DMS79 treated with DMSO at 0.1 percent for 48 hours (cell line): Measurements from ENCODE around the gene MIF4GD.
"Not testable (repeated sequence)": the region's sequence is repeated elsewhere in the genome, so short reads cannot be mapped to it uniquely, and the experiment has no call there.

ENCODE experiments used
- DNase-seq: peaks from one replicate; lab custom pipeline; 2025; lab: John Stamatoyannopoulos, UW

The MIF4GD gene, protein sequence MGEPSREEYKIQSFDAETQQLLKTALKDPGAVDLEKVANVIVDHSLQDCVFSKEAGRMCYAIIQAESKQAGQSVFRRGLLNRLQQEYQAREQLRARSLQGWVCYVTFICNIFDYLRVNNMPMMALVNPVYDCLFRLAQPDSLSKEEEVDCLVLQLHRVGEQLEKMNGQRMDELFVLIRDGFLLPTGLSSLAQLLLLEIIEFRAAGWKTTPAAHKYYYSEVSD

DNA sequence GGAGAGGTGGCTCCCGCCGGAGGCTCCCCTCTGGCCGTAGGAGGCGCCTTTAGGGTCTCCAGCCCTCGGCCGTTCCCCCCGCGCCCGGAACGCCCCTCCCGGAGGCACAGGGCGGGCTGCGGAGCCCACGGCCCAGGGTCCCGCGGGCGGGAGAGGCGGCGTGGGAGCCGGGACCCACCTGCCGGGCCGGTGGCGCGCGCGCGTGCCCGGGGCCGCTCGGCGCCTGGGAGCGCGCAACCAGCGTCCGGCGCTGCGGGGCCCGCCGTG lies at the start of gene MIF4GD:
TSS of gene MIF4GD (minus strand) at position 266 of the 267 bp plus-strand sequence. CDS start 1,036 bp downstream, outside the sequence.
- no peak for DNase-seq

GRCh38 chr17:75319904-75320691 lies 49.1 kb upstream of the MIF4GD start:
- DNase-seq, result no peak

DNA sequence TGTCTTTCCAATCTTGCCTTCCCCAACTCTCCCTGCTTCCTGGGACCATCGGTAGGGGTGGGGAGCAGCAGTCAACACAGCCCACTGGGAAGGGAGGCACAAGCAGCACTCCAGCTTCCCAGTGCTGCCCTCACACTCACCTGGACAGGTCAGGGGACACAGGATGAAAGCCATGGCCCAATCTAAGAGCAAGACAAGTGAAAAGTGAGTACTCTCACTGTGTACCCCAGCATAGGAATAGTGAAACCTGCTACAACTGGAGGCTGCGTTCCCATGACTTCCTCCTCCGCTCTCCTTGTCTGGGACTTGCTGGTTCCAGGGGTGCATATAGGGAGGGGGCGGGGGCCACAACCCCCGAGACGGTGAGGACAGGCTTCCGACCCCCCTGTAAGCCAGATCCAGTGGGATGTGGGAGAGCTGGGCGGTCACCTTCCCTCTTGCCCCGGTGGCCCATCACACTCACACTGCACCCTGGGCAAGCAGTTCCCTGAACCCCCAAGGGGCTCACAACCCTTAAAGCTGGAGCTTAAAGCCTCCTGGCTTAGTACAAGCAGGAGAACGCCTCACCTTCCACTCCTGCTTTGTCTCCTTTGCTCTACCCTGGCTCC lies 47.7 kb upstream of the MIF4GD start:
- DNase-seq, result no peak

- DNase-seq, result no peak
Observed at GRCh38 chr17:75318211-75318610, 47.2 kb upstream of the MIF4GD start.

- DNase-seq, result no peak
Observed at GRCh38 chr17:75317671-75318070, 46.6 kb upstream of the MIF4GD start.

- no peak for DNase-seq
Observed at GRCh38 chr17:75316253-75316652, 45.2 kb upstream of the MIF4GD start.

DNA sequence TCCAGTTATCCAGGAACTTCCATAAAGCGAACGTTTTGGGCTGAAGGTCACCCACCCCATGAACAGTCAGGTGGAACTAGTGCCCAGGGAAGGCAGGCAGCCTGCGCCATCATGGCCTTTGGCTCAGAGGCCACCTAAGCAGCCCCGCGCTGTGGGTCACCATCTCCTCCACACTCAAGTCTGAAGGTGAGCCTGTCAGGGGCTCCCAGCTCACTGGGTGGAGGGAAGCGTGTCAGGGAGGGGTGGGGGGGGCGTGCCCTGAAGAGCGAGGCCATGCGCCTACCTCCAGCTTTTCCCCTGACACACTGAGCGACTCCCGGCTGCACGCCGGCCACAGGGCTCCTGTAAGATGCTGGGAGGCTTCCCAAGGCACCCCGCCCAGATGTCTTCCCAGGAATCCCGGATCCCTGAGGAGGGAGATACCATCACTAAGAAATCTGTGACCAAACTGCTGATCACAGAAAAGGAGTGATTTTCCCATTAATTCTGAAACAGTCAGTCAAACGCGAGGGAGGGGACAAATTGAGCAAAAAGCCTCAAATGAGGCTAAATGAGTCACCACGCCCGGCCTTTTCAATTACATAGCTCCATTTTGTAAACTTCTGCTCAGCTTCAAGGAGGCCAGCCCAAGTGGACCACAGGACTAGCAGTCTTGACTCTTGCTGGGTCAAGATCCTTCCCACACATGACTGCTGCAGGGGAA lies 44.7 kb upstream of the MIF4GD start:
- no peak for DNase-seq

DNA sequence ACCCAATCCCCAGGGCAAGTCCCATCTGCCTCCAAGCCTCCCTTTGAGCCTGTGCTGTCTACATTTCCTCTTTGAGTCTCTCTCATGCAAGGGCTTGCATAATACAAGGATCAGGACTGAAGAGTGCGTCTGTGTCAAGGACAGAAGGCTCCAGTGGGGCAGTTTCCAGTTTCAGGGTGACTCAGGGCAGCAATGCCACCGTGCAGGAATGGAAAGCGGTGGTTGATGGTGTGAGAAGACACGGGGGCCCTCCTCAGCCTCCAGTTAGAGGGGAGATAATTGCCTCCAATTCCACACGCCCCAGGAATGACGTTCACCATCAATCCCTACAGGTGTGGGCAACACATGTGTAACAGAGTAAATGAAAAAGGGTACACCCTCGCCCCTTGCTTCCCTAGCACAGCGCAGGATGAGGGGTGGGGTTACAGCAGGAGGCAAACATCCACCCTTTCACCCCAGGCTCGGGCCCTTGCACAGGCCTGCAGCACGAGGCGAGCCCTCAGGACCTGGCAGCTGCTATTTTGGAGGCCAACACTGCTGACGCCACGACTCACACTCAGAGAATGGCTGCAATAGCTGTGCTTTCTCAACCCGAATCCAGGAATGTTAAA lies 43.0 kb upstream of the MIF4GD start:
- no peak for DNase-seq

DNA sequence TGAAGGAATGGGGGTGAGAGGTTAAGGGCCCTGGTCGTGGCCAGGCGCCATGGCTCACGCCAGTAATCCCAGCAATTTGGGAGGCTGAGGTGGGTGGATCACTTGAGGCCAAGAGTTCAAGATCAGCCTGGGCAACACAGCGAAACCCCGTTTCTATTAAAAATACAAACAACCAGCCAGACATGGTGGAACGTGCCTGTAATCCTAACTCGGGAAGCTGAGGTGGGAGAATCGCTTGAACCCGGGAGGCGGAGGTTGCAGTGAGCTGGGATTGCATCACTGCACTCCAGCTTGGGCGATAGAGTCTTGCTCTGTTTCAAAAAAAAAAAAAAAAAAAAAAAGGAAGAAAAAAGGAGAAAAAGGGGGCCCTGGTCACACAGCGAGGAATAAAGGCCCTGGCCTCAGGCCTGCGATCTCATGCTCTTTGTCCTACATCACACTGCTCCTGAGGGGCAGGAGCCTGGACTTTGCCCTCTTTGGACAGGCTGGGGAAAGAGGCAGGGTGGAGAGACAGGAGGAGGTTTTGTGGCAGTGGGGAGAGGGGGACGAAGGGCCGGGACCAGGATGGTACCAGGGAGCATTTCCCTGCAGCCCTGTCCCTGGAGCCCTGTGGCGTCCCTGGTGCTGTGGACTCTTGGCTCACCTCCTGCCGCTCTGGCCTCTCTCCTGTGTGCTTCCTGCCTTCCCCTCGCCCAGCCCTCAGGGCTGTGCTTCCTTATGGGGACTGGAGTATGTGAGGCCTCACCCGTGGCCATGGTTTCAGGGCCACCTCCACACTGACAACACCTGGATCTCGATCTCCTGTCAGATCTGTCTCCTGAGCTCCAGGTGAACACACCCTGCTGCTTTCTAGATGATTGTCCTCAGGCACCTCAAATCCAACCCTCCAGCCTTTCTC lies 38.0 kb upstream of the MIF4GD start:
- DNase-seq, result no peak

DNA sequence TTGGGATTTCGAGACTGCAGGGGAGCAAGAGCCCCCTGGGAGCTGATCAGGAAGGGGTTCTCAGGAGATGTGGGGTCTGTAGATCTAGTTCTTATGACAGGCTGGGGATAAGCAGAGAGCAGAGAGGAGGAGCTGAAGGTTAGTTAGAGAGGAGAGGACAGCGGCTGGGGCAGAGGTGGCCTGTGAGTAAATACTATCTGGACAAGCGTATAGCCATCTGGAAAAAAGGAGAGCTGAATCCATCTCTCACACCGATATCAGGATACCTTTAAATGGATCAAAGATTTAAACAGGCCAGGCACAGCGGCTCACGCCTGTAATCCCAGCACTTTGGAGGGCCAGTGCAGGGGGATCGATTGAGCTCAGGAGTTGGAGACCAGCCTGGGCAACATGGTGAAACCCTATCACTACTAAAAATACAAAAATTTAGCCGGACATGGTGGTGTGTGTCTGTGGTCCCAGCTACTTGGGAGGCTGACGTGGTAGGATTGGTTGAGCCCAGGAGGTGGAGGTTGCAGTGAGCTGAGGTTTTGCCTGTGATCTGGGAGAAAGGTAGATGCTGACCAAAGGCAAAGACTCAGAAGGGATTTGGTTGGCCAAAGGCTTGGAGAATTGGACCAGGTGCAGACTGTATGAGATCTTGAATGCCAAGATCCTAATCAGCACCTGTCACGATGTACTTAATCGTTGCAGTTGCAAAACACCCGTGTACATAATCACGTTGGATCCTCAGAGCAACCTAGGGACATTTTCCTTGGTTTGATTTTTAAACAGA lies 37.1 kb upstream of the MIF4GD start:
- DNase-seq, result no peak

GRCh38 chr17:75301502-75302206 lies 30.6 kb upstream of the MIF4GD start:
- DNase-seq, result no peak

DNA sequence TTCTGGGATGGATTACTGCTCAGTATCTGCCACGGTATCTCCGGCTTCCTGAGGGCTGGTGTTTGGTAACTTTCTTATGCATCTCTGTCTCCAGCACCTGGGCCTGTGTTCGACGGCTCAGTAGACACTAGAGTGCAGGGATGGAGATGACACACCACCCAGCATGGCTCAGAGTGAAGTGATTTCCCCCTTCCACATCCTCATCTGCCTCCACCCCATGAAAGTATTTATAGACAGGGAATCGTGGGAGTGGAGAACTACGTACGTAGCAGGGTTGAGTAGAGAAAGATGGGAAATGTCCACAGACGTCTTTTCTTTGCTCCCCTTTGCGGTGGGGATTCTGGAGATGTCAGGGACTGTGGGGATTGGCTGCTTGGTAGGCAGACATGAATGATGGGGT lies 30.0 kb upstream of the MIF4GD start:
- no peak for DNase-seq

DNA sequence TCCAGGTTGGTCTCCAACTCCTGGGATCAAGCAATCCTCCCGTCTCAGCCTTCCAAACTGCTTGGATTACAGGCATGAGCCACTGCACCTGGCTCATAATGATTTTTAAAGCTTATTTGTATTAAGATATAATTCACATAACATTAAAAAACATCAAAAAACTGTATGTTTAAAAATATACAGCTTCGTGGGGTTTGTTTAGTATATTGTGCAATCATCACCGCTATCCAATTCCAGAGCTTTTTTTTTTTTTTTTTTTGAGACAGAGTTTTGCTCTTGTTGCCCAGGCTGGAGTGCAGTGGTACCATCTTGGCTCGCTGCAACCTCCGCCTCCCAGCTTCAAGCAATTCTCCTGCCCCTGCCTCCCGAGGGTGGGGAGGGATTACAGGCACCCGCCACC lies 29.2 kb upstream of the MIF4GD start:
- DNase-seq, result no peak

DNA sequence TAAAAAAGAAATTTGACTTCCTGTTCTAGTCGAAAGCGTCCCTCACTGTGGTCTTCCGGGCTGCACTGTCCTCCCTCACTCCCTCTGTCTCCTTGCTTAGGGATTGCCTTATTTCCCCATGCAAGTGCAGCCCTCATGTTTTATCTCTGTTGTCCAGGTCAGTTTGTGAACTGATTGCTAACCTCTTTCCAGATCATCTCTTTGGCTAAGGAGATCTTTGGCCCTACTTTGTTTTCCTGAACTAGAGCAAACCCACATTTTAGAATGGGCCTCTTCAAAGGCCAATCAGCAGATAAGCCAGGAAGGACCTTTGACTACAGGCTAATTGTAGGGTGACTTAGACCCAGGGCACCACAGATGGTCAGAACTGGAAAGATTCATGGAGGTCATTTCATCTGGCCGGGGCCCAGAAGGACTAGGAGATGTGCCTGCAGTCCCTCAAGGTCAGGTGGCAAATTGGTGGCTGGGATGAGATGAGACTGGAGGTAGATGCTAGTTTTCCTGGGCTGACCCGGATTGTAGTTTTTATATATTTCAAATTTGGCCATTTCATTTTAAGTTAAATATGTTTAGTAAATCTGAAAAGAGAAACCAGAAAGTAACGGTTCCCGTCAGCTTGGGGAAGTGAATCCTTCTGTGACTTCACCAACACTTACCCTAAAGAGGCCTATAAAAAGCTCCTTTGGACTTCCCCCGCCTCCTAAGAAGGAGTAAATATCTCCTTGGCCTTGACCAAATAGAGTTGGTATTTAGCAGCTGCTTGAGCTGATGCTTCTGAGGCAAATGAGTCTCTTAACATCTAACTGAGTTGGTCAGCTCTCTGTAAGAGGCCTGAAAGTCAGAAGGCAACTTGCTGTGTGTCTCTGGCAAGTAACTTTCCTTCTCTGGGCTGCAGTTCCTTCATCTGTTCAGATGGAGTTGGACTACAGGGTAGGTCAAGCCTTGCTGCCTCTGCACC lies 24.4 kb upstream of the MIF4GD start:
- no peak for DNase-seq

- DNase-seq, result not testable (repeated sequence)
Observed at GRCh38 chr17:75292810-75293448, 21.9 kb upstream of the MIF4GD start.

- peak; percentile 48 for DNase-seq
Observed at GRCh38 chr17:75289832-75290337, 18.9 kb upstream of the MIF4GD start.

GRCh38 chr17:75289115-75289831 lies 18.2 kb upstream of the MIF4GD start, which contains the start of gene SLC25A19:
SLC25A19 (minus strand) TSS chr17:75289433; CDS start chr17:75286764, 2,669 bp downstream.
- peak; percentile 89 for DNase-seq
